Fibroblast of mammary gland (primary cell): ENCODE data around the gene SDR42E2.

Experiments
- DNase-seq: peaks from one replicate; pipeline ENCODE4 v3.0.0-alpha.2; 2010; ENCODE audit warnings: low read depth
- H3K4me3 ChIP-seq: 2 replicates; pipeline ENCODE4 v1.5.1; 2011; ENCODE audit warnings: low read depth, mild to moderate bottlenecking, low read length, moderate library complexity; ENCODE audit not compliant: control insufficient read depth
- CTCF ChIP-seq: conservative IDR thresholded peaks from 2 replicates; pipeline ENCODE4 v1.5.1; 2011; ENCODE audit warnings: low read depth, low read length, inconsistent platforms; ENCODE audit not compliant: control insufficient read depth, insufficient read depth

Gene SDR42E2

DNA sequence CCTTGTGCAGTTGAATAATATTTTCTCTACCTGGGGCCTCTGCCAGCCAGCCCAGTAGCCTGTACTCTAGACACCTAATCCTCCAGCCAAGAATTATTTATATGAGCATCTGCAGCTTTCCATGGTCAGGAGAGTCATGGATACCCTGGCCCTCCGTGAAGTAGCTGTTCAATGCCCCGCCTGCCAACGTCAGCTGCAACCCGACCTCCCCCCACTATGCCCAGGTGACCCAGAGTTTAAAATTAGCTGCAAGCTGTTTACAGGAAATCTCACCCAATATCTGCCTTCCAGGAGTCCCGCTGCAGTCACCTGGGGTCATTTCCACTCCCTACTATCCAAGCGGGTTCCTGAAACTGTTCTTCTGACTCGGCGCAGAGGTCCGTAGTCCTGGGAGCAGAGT lies 12.3 kb downstream of the SDR42E2 start:
- no peak overlapping the region for H3K4me3 ChIP-seq
- DNase-seq = no peak
- no peak for TF ChIP-seq CTCF

DNA sequence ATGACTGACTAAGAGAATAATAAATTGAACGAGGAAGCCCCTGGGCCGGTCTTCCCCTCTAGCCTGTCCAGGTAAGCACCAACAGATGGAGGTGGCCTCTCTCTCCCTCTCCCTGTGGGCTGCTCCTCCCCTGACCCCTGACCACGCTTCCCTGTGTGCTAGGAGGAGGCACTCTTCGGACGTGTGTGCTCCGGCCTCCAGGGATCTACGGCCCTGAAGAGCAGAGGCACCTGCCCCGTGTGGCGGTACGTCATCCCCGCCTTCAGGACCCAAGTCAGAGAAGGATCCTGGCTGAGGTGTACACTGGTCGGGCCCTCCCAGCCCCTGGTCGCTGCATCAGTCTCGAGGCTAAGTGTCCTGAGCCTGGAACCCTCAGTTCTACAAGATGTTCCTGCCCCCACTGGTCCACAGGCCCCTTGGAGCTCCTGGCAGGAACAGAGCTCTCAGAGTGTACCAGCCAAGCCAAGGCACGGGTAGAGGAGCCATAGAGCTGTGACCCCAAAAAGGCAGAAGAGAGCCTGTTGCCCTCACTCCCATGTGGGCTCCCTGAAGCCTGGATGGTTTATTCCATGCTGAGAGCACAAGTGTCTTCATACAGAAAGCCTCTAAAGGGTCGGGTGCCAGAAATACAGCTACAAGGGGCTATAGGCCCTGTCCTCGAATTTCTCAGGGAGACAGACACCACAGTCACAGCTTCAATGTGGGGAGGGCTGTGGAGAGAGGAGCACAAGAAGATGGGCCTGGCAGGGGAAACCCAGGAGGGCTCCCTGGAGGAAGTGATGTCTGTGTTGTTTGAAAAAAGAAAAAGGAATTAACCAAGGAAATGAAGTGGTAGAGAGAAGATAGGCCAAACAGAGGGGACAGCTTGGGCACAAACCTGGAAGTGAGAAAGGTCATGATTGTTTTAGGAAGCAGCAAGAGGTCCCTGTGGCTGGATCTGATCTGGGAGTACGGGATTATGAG lies 15.9 kb downstream of the SDR42E2 start:
- DNase-seq = no peak
- no peak for TF ChIP-seq CTCF
- H3K4me3 ChIP-seq = no peak overlapping the region

- TF ChIP-seq CTCF = no peak
- no peak for DNase-seq
- H3K4me3 ChIP-seq = no peak overlapping the region
These were observed 19.1 kb downstream of the SDR42E2 start for GRCh38 chr16:22181426-22181825.

GRCh38 chr16:22181843-22182242 lies 19.5 kb downstream of the SDR42E2 start:
- no peak overlapping the region for H3K4me3 ChIP-seq
- no peak for TF ChIP-seq CTCF
- no peak for DNase-seq

DNA sequence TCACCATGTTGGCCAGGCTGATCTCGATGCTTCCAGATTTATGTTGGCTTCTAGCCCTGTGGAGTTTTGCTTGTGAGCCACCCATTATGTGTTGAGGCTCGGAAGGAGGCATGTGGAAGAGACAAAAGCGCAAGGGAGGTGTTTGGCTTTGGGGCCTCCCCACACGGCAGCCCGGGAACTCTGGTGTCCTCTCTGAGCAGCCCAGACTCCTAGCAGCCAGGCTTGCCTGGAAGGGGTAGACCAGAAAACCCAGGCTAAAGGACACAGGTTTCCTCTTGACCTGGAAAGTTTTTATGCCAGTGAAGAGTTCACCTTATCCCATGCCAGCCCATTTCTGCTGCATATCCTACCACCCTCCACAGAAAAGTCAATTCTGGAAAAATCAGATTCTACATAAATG lies 21.0 kb downstream of the SDR42E2 start:
- no peak for TF ChIP-seq CTCF
- DNase-seq = no peak
- H3K4me3 ChIP-seq = no peak overlapping the region

- no peak for DNase-seq
- H3K4me3 ChIP-seq = no peak overlapping the region
- peak; percentile 21 for TF ChIP-seq CTCF
These were observed 21.8 kb downstream of the SDR42E2 start for GRCh38 chr16:22183901-22184614.
